ENCODE measurements around the gene VN1R5. TPM values are rescaled to one million over a fixed set of nuclear protein-coding genes. Genes with fewer than 3 reads are reported as not detected.

VN1R5 gene
- total and polyA plus RNA-seq, 2 of the 13 experiments (the other 11 are each of a cell fraction or from before 2014, with no cell fraction given) = not detected

- peak; percentile 57; the same call in 1 of the 2 replicates for TF ChIP-seq ZNF782 (CRISPR knock-in tag; IDR thresholded peaks at IDR 0.05; ENCODE audit: borderline replicate concordance)
- 0 out of 2 replicates have a peak, but pooled peaks have one; percentile 20 for TF ChIP-seq ZNF232 (CRISPR knock-in tag; IDR thresholded peaks at IDR 0.05; ENCODE audit: borderline replicate concordance)
- TF ChIP-seq ZNF772 (CRISPR knock-in tag; IDR thresholded peaks at IDR 0.05) = no peak
- no peak for TF ChIP-seq MTF1 (CRISPR knock-in tag; IDR thresholded peaks at IDR 0.05)
- no peak for TF ChIP-seq NR3C1 (CRISPR knock-in tag; IDR thresholded peaks at IDR 0.05)
- no peak for TF ChIP-seq ZNF180 (CRISPR knock-in tag; IDR thresholded peaks at IDR 0.05; ENCODE audit: borderline replicate concordance, low read depth)
- peak; percentile 86 for TF ChIP-seq PHF8 (CRISPR knock-in tag; IDR thresholded peaks at IDR 0.05)
- no peak for TF ChIP-seq ZNF441 (CRISPR knock-in tag; IDR thresholded peaks at IDR 0.05; ENCODE audit: borderline replicate concordance)
- no peak for TF ChIP-seq ZNF615 (CRISPR knock-in tag; IDR thresholded peaks at IDR 0.05; ENCODE audit: borderline replicate concordance)
- no peak for TF ChIP-seq NR2F1 (CRISPR knock-in tag; IDR thresholded peaks at IDR 0.05)
- no peak for TF ChIP-seq NFAT5 (CRISPR knock-in tag; IDR thresholded peaks at IDR 0.05)
- no peak for TF ChIP-seq ZNF33B (CRISPR knock-in tag; IDR thresholded peaks at IDR 0.05)
- TF ChIP-seq KDM1A (CRISPR knock-in tag; IDR thresholded peaks at IDR 0.05) = no peak
- TF ChIP-seq HINFP (CRISPR knock-in tag; IDR thresholded peaks at IDR 0.05; ENCODE audit: low read depth) = peak; percentile 9; the same call in 1 of the 2 replicates
- TF ChIP-seq TMF1 (CRISPR knock-in tag; IDR thresholded peaks at IDR 0.05; ENCODE audit: low read depth) = no peak
- TF ChIP-seq ELK4 (CRISPR knock-in tag; IDR thresholded peaks at IDR 0.05; ENCODE audit: borderline replicate concordance) = no peak
- no peak for TF ChIP-seq ZNF7 (CRISPR knock-in tag; IDR thresholded peaks at IDR 0.05)
- TF ChIP-seq ZNF136 (CRISPR knock-in tag; IDR thresholded peaks at IDR 0.05; ENCODE audit: low read depth) = no peak
- TF ChIP-seq HES4 (CRISPR knock-in tag; IDR thresholded peaks at IDR 0.05; ENCODE audit: borderline replicate concordance) = peak; percentile 58; the same call in 1 of the 2 replicates
- TF ChIP-seq ZUFSP (CRISPR knock-in tag; IDR thresholded peaks at IDR 0.05; ENCODE audit: borderline replicate concordance) = no peak
Observed at GRCh38 chr1:247210376-247211117, 45.3 kb upstream of the VN1R5 start (continued).
